HUDEP-2 (cell line): ENCODE measurements around the gene AMBRA1.
A peak's percentile ranks its signal among the peaks of the same experiment; 100 is the strongest.

Experiments used
- DNase-seq, 76 experiments: peaks; one replicate each; lab custom pipeline; 2025; ENCODE audit not compliant: unreplicated experiment in 76 of 76; lab: John Stamatoyannopoulos, UW

Gene AMBRA1

GRCh38 chr11:46593550-46594373, at the start of gene AMBRA1:
TSS of gene AMBRA1 (minus strand) at chr11:46594023. CDS start at chr11:46548380, 45,643 bp downstream.
- peak in 75 of 76 experiments; percentile 22 to 89 (median 74) for DNase-seq

GRCh38 chr11:46643531-46643930, 49.7 kb upstream of the AMBRA1 start:
- no peak for DNase-seq

GRCh38 chr11:46642627-46643335, 49.0 kb upstream of the AMBRA1 start:
- DNase-seq, result no peak

- DNase-seq, result no peak
These were observed 47.8 kb upstream of the AMBRA1 start for GRCh38 chr11:46641639-46642038.

GRCh38 chr11:46640036-46640788, 46.4 kb upstream of the AMBRA1 start:
- no peak for DNase-seq

- DNase-seq, result no peak
These were observed 45.5 kb upstream of the AMBRA1 start for GRCh38 chr11:46639197-46639839.

GRCh38 chr11:46637546-46637945, 43.7 kb upstream of the AMBRA1 start:
- DNase-seq, result no peak

- no peak for DNase-seq
These were observed 41.8 kb upstream of the AMBRA1 start for GRCh38 chr11:46635557-46636139.

- DNase-seq, result no peak
These were observed 39.7 kb upstream of the AMBRA1 start for GRCh38 chr11:46633291-46634217.

- no peak for DNase-seq
These were observed 38.7 kb upstream of the AMBRA1 start for GRCh38 chr11:46632502-46632901.

- no peak for DNase-seq
These were observed 37.9 kb upstream of the AMBRA1 start for GRCh38 chr11:46631676-46632075.

- no peak for DNase-seq
These were observed 36.4 kb upstream of the AMBRA1 start for GRCh38 chr11:46630237-46630636.

- DNase-seq, result no peak
These were observed 35.1 kb upstream of the AMBRA1 start for GRCh38 chr11:46628961-46629360.

- DNase-seq, result no peak
These were observed 31.6 kb upstream of the AMBRA1 start for GRCh38 chr11:46625406-46625805.

- DNase-seq, result peak in 2 of 76 experiments; percentile 11 to 19
These were observed 25.0 kb upstream of the AMBRA1 start for GRCh38 chr11:46618837-46619236.

- DNase-seq, result peak in 1 of 76 experiments; percentile 52
These were observed 24.1 kb upstream of the AMBRA1 start for GRCh38 chr11:46617972-46618314.

- DNase-seq, result peak in 74 of 76 experiments; percentile 17 to 88 (median 78)
These were observed 23.5 kb upstream of the AMBRA1 start, which contains the start of the genes ATG13 and HARBI1 for GRCh38 chr11:46617134-46617971. TSS of gene ATG13 (plus strand) at chr11:46617553. CDS start at chr11:46644292, 26,739 bp downstream. TSS of gene HARBI1 (minus strand) at chr11:46617227. CDS start at chr11:46616237, 990 bp downstream.

- DNase-seq, result no peak
These were observed 22.8 kb upstream of the AMBRA1 start for GRCh38 chr11:46616551-46617133.
